Urinary bladder (tissue), 4 donors: Measurements from ENCODE around the gene ALDH3B1. TPM values are rescaled to one million over a fixed set of nuclear protein-coding genes. Genes with fewer than 3 reads are reported as not detected.
A peak's percentile ranks its signal among the peaks of the same experiment; 100 is the strongest.

Source experiments
- DNase-seq: peaks from one replicate; pipeline ENCODE4 v3.0.0-alpha.2; 2015; ENCODE audit errors: extremely low spot score
- H3K27ac ChIP-seq: one replicate; pipeline ENCODE4 v1.5.1; 2013; ENCODE audit warnings: low read depth, mild to moderate bottlenecking, moderate library complexity
- H3K36me3 ChIP-seq: one replicate; pipeline ENCODE4 v1.6.1; 2013; ENCODE audit warnings: mild to moderate bottlenecking, moderate library complexity; ENCODE audit not compliant: insufficient read depth
- H3K4me1 ChIP-seq: one replicate; pipeline ENCODE4 v1.6.1; 2013; ENCODE audit warnings: mild to moderate bottlenecking, moderate library complexity; ENCODE audit not compliant: insufficient read depth
- H3K4me3 ChIP-seq: one replicate; pipeline ENCODE4 v1.5.1; 2013; ENCODE audit warnings: low read depth, low read length
- WGBS: extraction: QIAGEN DNeasy Blood & Tissue Kit; methylation state at CpG from one replicate; pipeline ENCODE4 v1.1.7; 2013; 5-methylcytosine and 5-hydroxymethylcytosine counted together
- polyA plus RNA-seq: library from polyadenylated mRNA; stranded (reverse); fragments of 200-250 nt; gene quantifications from one replicate; pipeline ENCODE4 v1.2.3, GENCODE V29; 2013
- total RNA-seq: library from RNA; depleted of rRNA; stranded (reverse); fragments of >200 nt; gene quantifications from one replicate; pipeline ENCODE4 v1.2.3, GENCODE V29; 2014
- donor health status: healthy with polysubstance abuse.
- donor health status: healthy.

Gene ALDH3B1
- total and polyA plus RNA-seq, 2 donors, result 4.6 to 14.4 TPM

- Histone ChIP-seq H3K36me3 (no peaks in the 10 kb centered on the region), H3K27ac (no peak overlapping the region), H3K4me3 (no peak overlapping the region), H3K4me1 (no peaks in the 10 kb centered on the region)
- 86% methylated on average over 13 of the region's 13 CpGs for WGBS
- no peak for DNase-seq
Observed at GRCh38 chr11:68022531-68022930, 12.4 kb downstream of the ALDH3B1 start.

GRCh38 chr11:68024508-68024907, 14.4 kb downstream of the ALDH3B1 start:
- H3K27ac ChIP-seq, result no peak overlapping the region
- no peaks in the 10 kb centered on the region for H3K4me1 ChIP-seq
- H3K36me3 ChIP-seq, result no peaks in the 10 kb centered on the region
- H3K4me3 ChIP-seq, result no peak overlapping the region
- WGBS, result 85% methylated on average over 5 of the region's 5 CpGs
- DNase-seq, result no peak

DNA sequence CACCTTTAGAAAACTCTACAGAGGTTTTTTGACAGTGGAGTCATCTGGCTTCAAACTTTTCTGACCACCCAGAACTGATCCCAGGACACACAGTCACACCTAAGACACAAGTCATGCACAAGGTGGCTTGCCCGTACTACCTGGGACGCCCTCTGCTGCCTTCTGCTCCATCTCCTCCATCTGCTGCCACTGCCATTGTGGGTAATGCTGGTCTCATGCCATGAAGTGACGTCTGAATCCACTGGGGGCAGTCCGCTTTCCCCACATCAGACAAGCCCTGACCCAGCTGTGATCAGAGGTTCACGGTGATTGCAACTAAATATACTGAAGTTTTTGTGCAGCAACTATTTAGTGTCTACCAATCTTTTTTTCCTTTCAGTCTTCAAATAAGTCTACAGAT, 14.9 kb downstream of the ALDH3B1 start:
- no peak for DNase-seq
- no peaks in the 10 kb centered on the region for H3K36me3 ChIP-seq
- no peak overlapping the region for H3K4me3 ChIP-seq
- WGBS, result 85% methylated on average over 5 of the region's 5 CpGs
- H3K4me1 ChIP-seq, result no peaks in the 10 kb centered on the region
- no peak overlapping the region for H3K27ac ChIP-seq

DNA sequence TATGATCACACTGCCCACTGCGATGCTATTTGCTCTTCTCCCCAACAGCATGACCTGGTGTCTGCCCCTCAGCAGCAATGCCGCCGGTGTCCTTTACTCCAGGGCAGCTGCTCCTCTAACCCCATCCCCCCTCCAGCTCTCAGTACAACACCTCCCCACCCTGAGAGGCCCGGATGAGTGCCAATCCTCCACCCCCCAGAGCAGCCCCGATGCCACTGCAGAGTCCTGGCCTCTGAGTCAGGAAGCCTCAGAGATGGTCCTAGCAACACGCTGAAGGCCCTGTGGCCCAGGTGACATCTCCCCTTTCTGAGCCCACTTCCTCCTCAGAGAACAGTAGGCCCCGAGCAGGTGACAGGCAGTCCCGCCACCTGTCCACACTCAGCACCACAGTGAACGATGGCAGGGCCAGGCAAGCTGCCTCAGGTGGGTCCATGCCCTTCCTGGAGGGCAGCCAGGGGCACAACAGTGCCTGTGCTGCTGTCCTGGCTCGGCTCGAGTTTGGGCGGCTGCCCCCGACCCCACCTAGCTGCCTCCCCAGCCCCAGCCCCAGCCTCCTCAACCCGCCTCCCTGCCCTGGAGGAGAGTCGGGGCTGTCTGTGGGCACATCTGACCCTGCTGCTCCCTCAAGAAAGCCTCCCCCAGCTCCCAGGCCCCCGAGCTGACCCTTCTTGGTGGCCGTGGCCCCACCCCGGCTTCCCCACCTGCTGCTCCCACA, 16.4 kb downstream of the ALDH3B1 start:
- WGBS, result 90% methylated on average over 18 of the region's 18 CpGs
- Histone ChIP-seq H3K27ac (no peak overlapping the region), H3K4me1 (no peaks in the 10 kb centered on the region), H3K36me3 (no peaks in the 10 kb centered on the region), H3K4me3 (no peak overlapping the region)
- no peak for DNase-seq

GRCh38 chr11:68027667-68028066, 17.5 kb downstream of the ALDH3B1 start:
- WGBS, result 93% methylated on average over 21 of the region's 21 CpGs
- DNase-seq, result no peak
- Histone ChIP-seq H3K27ac (no peak overlapping the region), H3K36me3 (no peaks in the 10 kb centered on the region), H3K4me1 (no peaks in the 10 kb centered on the region), H3K4me3 (no peak overlapping the region)

- no peak overlapping the region for H3K27ac ChIP-seq
- WGBS, result 87% methylated on average over 12 of the region's 12 CpGs
- no peaks in the 10 kb centered on the region for H3K4me1 ChIP-seq
- no peaks in the 10 kb centered on the region for H3K36me3 ChIP-seq
- no peak overlapping the region for H3K4me3 ChIP-seq
- no peak for DNase-seq
Observed at GRCh38 chr11:68028802-68029545, 18.8 kb downstream of the ALDH3B1 start.

- peak within 1 kb of the TSS; percentile 52 for H3K27ac ChIP-seq
- H3K4me3 ChIP-seq, result peak within 1 kb of the TSS; percentile 61
- H3K36me3 ChIP-seq, result no peaks in the 10 kb centered on the region
- WGBS, result under 1% methylated on average over 56 of the region's 56 CpGs
- H3K4me1 ChIP-seq, result no peaks in the 10 kb centered on the region
- DNase-seq, result peak; percentile 99
Observed at GRCh38 chr11:68030318-68031143, 20.4 kb downstream of the ALDH3B1 start, which contains the start of gene NDUFS8. TSS of gene NDUFS8 (plus strand) at chr11:68030681. CDS start at chr11:68032152, 1,471 bp downstream.

- no peak overlapping the region for H3K27ac ChIP-seq
- 12% methylated on average over 10 of the region's 10 CpGs for WGBS
- no peaks in the 10 kb centered on the region for H3K36me3 ChIP-seq
- H3K4me3 ChIP-seq, result peak overlapping the region; percentile 61
- no peaks in the 10 kb centered on the region for H3K4me1 ChIP-seq
- DNase-seq, result no peak
Observed at GRCh38 chr11:68031144-68031464, 21.0 kb downstream of the ALDH3B1 start.

DNA sequence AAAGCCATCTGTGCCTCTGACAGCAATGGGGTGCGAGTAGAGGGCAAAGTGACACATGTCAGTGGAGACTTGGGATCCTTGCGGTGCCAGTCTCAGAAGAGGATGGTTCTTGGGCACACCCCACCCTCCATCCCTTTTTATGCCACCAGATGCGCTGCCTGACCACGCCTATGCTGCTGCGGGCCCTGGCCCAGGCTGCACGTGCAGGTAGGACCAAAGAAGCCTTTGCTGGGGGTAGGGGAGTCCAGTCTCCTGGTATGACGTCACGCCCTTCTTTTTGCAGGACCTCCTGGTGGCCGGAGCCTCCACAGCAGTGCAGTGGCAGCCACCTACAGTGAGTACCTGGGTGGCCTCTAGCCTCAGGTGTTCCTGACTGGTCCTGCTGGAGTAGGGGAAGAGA, 21.9 kb downstream of the ALDH3B1 start:
- WGBS, result 80% methylated on average over 9 of the region's 9 CpGs
- no peak overlapping the region for H3K27ac ChIP-seq
- no peak for DNase-seq
- no peak overlapping the region for H3K4me3 ChIP-seq
- H3K36me3 ChIP-seq, result no peaks in the 10 kb centered on the region
- H3K4me1 ChIP-seq, result no peaks in the 10 kb centered on the region

DNA sequence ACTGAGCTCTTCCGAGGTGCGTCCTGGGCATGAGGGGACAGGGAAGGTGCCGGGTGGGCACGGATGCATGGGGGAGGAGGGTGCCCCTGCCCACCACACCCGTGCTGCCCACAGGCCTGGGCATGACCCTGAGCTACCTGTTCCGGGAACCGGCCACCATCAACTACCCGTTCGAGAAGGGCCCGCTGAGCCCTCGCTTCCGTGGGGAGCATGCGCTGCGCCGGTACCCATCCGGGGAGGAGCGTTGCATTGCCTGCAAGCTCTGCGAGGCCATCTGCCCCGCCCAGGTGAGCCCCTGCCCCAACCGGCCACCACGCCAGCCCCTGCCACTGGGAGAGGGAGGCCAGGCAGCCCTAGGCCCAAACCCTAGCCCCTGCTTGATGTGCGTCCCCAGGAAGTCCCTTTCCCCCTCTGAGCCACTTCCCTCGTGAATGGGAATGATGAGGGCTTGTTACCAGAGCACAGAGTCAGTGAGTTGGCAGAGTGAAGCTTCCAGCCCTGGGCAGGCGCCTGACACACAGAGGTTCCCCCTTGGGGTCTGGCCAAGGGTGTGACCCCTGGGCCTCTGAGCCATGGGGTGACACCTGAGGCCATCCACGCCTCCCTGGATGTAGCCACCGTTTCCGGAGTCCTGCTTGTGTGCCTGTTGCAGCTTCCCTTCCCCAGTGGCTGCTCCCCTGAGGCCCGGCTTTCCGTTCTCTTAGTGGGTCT, 23.0 kb downstream of the ALDH3B1 start:
- Histone ChIP-seq H3K36me3 (no peaks in the 10 kb centered on the region), H3K4me3 (no peak overlapping the region), H3K27ac (no peak overlapping the region), H3K4me1 (no peaks in the 10 kb centered on the region)
- 93% methylated on average over 29 of the region's 29 CpGs for WGBS
- DNase-seq, result no peak

GRCh38 chr11:68033708-68034045, 23.6 kb downstream of the ALDH3B1 start:
- no peaks in the 10 kb centered on the region for H3K4me1 ChIP-seq

GRCh38 chr11:68035266-68035876, 25.2 kb downstream of the ALDH3B1 start:
- Histone ChIP-seq H3K4me3 (no peak overlapping the region), H3K4me1 (no peaks in the 10 kb centered on the region), H3K36me3 (no peaks in the 10 kb centered on the region), H3K27ac (no peak overlapping the region)
- WGBS, result 86% methylated on average over 13 of the region's 13 CpGs
- DNase-seq, result no peak

More at GRCh38 chr11:68033708-68034045, 23.6 kb downstream of the ALDH3B1 start:
- Histone ChIP-seq H3K36me3 (no peaks in the 10 kb centered on the region), H3K27ac (no peak overlapping the region), H3K4me3 (no peak overlapping the region)
- no peak for DNase-seq
- WGBS, result 87% methylated on average over 12 of the region's 12 CpGs

DNA sequence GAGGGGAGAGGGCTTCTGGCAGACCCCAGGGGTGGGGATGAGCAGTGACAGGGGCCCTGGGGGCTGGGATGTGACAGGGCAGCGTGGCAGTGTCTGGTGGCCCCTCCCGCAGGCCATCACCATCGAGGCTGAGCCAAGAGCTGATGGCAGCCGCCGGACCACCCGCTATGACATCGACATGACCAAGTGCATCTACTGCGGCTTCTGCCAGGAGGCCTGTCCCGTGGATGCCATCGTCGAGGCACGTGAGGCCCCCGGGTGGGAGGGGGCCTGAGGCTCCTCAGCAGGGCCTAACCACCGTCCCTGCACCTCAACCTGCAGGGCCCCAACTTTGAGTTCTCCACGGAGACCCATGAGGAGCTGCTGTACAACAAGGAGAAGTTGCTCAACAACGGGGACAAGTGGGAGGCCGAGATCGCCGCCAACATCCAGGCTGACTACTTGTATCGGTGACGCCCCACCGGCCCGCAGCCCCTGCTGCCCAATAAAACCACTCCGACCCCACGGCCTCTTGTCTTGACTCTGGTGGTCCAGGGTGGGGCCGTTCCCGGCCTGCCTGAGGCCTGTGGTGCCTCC, 26.1 kb downstream of the ALDH3B1 start:
- no peak for DNase-seq
- Histone ChIP-seq H3K27ac (peak overlapping the region; percentile 26), H3K4me1 (no peaks in the 10 kb centered on the region), H3K4me3 (no peak overlapping the region), H3K36me3 (no peaks in the 10 kb centered on the region)
- WGBS, result 83% methylated on average over 27 of the region's 27 CpGs
